Keratinocyte (primary cell): ENCODE data around the gene PRKCA. TPM values are rescaled to one million over a fixed set of nuclear protein-coding genes. Genes with fewer than 3 reads are reported as not detected.

Experiments used
- DNase-seq: peaks from one replicate; pipeline ENCODE4 v3.0.0-alpha.2; 2011; ENCODE audit warnings: low read depth, missing footprints, low spot score
- FAIRE-seq: peaks from 2 replicates; lab custom pipeline; 2011; peaks lifted over from hg19 to GRCh38; lab: Jason Lieb, UNC
- H2AFZ ChIP-seq: 2 replicates; pipeline ENCODE4 v1.6.0; 2012; ENCODE audit warnings: low read length, control low read depth, inconsistent platforms; ENCODE audit not compliant: control insufficient read depth
- H3K27ac ChIP-seq: 2 replicates; pipeline ENCODE4 v1.5.1; 2011; ENCODE audit warnings: low read length; ENCODE audit not compliant: control insufficient read depth, insufficient read depth
- H3K27me3 ChIP-seq: 3 replicates; pipeline ENCODE4 v1.6.0; 2011; ENCODE audit warnings: low read length; ENCODE audit not compliant: control insufficient read depth, insufficient read depth; ENCODE audit errors: extremely low read depth
- H3K36me3 ChIP-seq, 2 experiments: 2 replicates in 1 of 2; 3 replicates in 1 of 2; pipeline ENCODE4 v1.5.1; 2011; ENCODE audit warnings: low read length in 2 of 2, mild to moderate bottlenecking in 1 of 2; ENCODE audit not compliant: control insufficient read depth in 2 of 2, insufficient read depth in 2 of 2; ENCODE audit errors: extremely low read depth in 1 of 2
- H3K4me1 ChIP-seq: 3 replicates; pipeline ENCODE4 v1.5.1; 2011; ENCODE audit warnings: low read length; ENCODE audit not compliant: control insufficient read depth, insufficient read depth; ENCODE audit errors: extremely low read depth
- H3K4me2 ChIP-seq: 3 replicates; pipeline ENCODE4 v1.6.0; 2011; ENCODE audit warnings: low read depth, low read length; ENCODE audit not compliant: control insufficient read depth, insufficient read depth; ENCODE audit errors: extremely low read depth
- H3K4me3 ChIP-seq, 3 experiments: fragments of 200-600 bp in 1 of 3; sonication (generic) in 1 of 3; 2 replicates in 2 of 3; 3 replicates in 1 of 3; pipeline ENCODE4 v1.5.1; 2011 to 2016; ENCODE audit warnings: low read length in 3 of 3, mild to moderate bottlenecking in 3 of 3, control low read depth in 2 of 3, inconsistent platforms in 1 of 3, low read depth in 1 of 3, mixed read lengths in 1 of 3, mixed run types in 1 of 3, moderate library complexity in 1 of 3; ENCODE audit not compliant: control insufficient read depth in 2 of 3, insufficient read depth in 2 of 3; ENCODE audit errors: extremely low read depth in 1 of 3
- H3K79me2 ChIP-seq: 2 replicates; pipeline ENCODE4 v1.6.0; 2012; ENCODE audit warnings: low read length; ENCODE audit not compliant: control insufficient read depth, insufficient read depth
- H3K9ac ChIP-seq: 3 replicates; pipeline ENCODE4 v1.6.0; 2011; ENCODE audit warnings: low read length; ENCODE audit not compliant: control insufficient read depth, insufficient read depth; ENCODE audit errors: extremely low read depth
- H3K9me1 ChIP-seq: 3 replicates; pipeline ENCODE4 v1.6.0; 2011; ENCODE audit warnings: low read length; ENCODE audit not compliant: control insufficient read depth, insufficient read depth; ENCODE audit errors: extremely low read depth
- H3K9me3 ChIP-seq: 2 replicates; pipeline ENCODE4 v1.5.1; 2012; ENCODE audit warnings: low read depth, low read length; ENCODE audit not compliant: control insufficient read depth
- H4K20me1 ChIP-seq: 3 replicates; pipeline ENCODE4 v1.6.0; 2011; ENCODE audit warnings: low read length; ENCODE audit not compliant: control insufficient read depth, insufficient read depth; ENCODE audit errors: extremely low read depth
- CTCF ChIP-seq, 3 experiments: IDR thresholded peaks in 1 of 3; conservative IDR thresholded peaks in 1 of 3; optimal IDR thresholded peaks in 1 of 3; 2 replicates in 2 of 3; 3 replicates in 1 of 3; pipeline versions ENCODE3 to v1.5.1; 2011; ENCODE audit warnings: low read length in 3 of 3, mild to moderate bottlenecking in 3 of 3, moderate library complexity in 2 of 3, control low read depth in 1 of 3, inconsistent platforms in 1 of 3; ENCODE audit not compliant: insufficient read depth in 2 of 3; ENCODE audit errors: extremely low read depth in 1 of 3
- EZH2 ChIP-seq: IDR thresholded peaks from one replicate; pipeline ENCODE4 v1.6.1; 2012; ENCODE audit warnings: inconsistent platforms, mild to moderate bottlenecking, low read length, moderate library complexity
- dilution Hi-C: fragments of 300-500 bp; cut with MboI; formaldehyde crosslinking; loops from one replicate; pipeline ENCODE4 v1.7.0; 2020; ENCODE audit warnings: low sequenced_read_pairs; ENCODE audit not compliant: extremely low pct_ligation_motif_present
- polyA plus RNA-seq, 5 experiments: library from polyadenylated mRNA; depleted of rRNA in 3 of 5; stranded (reverse) in 3 of 5; stranded (forward) in 1 of 5; unstranded in 1 of 5; fragments of >200 nt; gene quantifications; 1 replicate in 1 of 5; 2 replicates in 3 of 5; 3 replicates in 1 of 5; pipeline versions ENCODE4 v1.2.1 to v1.2.3, GENCODE V29; 2011 to 2012; ENCODE audit warnings: missing spikeins in 2 of 5, low read depth in 1 of 5, low replicate concordance in 1 of 5

Gene PRKCA
- polyA plus RNA-seq, 1 donor (not counting 4 experiments of a cell fraction or from before 2014, with no cell fraction given): 3.6 TPM

GRCh38 chr17:66778531-66779236 lies 476.3 kb downstream of the PRKCA start:
- dilution Hi-C loops: no loop called here

GRCh38 chr17:66779237-66779606 lies 476.8 kb downstream of the PRKCA start:
- Histone ChIP-seq H3K9me3 (no peaks in the 10 kb centered on the region), H3K79me2 (no peaks in the 10 kb centered on the region), H3K4me1 (no peaks in the 10 kb centered on the region), H3K36me3 (no peaks in the 10 kb centered on the region), H4K20me1 (no peaks in the 10 kb centered on the region), H3K9ac (no peak overlapping the region), H3K27me3 (no peaks in the 10 kb centered on the region), H2AFZ (no peak overlapping the region), H3K4me3 (no peak overlapping the region), H3K27ac (no peak overlapping the region), H3K9me1 (no peaks in the 10 kb centered on the region), H3K4me2 (no peak overlapping the region)
- no peak for FAIRE-seq
- DNase-seq: no peak
- dilution Hi-C loops: no loop called here
- TF ChIP-seq CTCF (optimal IDR thresholded peaks at IDR 0.05 in 1 of 3, IDR thresholded peaks at IDR 0.05 in 1 of 3, conservative IDR thresholded peaks at IDR 0.05 in 1 of 3; ENCODE audit: extremely low read depth in 1 of 3, insufficient read depth in 2 of 3, low read length in 3 of 3): no peak
- no peak for TF ChIP-seq EZH2

More at GRCh38 chr17:66778531-66779236, 476.3 kb downstream of the PRKCA start:
- Histone ChIP-seq H3K36me3 (no peaks in the 10 kb centered on the region), H2AFZ (no peak overlapping the region), H4K20me1 (no peaks in the 10 kb centered on the region), H3K79me2 (no peaks in the 10 kb centered on the region), H3K4me1 (no peaks in the 10 kb centered on the region), H3K27ac (no peak overlapping the region), H3K4me2 (no peak overlapping the region), H3K4me3 (no peak overlapping the region), H3K9me3 (no peaks in the 10 kb centered on the region), H3K9me1 (no peaks in the 10 kb centered on the region), H3K27me3 (no peaks in the 10 kb centered on the region), H3K9ac (no peak overlapping the region)
- no peak for FAIRE-seq
- no peak for TF ChIP-seq CTCF (optimal IDR thresholded peaks at IDR 0.05 in 1 of 3, IDR thresholded peaks at IDR 0.05 in 1 of 3, conservative IDR thresholded peaks at IDR 0.05 in 1 of 3; ENCODE audit: extremely low read depth in 1 of 3, insufficient read depth in 2 of 3, low read length in 3 of 3)
- no peak for TF ChIP-seq EZH2
- no peak for DNase-seq
